Activated CD8-positive, alpha-beta memory T cell treated with anti-CD3 and anti-CD28 coated beads, Interleukin-2, amount 50 U/mL, for 1 hour (primary cell): ENCODE data around the gene AGPAT3.
"Not testable (repeated sequence)": the region's sequence is repeated elsewhere in the genome, so short reads cannot be mapped to it uniquely, and the experiment has no call there.

Experiments used
- DNase-seq: peaks from one replicate; pipeline ENCODE4 v3.0.0-alpha.2; 2020; ENCODE audit errors: extremely low read depth

The AGPAT3 gene

DNA sequence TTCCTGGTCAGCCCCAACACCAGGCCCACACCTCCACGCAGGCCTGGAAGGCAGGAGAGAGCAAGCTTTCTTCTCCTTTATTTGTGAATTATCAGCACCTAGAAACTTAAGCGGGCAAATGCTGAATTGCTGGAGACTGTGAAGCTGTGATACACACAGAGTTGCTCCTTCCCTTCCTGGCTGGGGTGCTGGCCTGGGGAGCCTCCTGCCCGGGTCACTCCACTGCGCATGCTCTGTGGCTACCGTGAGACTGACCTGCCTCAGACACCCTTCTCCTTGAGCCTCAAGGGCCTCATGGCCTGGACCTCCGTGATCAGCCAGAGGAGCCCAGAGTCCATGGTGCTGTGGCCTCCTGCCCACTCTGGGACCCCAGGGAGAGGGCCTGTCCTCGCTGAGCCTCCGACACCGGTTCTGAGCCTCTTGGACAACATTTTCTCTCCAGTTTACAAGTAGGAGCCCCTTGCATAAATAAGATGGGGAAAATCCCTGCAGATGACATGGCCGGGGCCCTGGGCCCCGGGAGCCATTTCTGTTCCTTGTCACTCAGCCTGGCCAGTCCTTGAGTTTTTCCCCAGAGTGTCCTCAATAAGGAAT is 18.0 kb downstream of the AGPAT3 start:
- no peak for DNase-seq

DNA sequence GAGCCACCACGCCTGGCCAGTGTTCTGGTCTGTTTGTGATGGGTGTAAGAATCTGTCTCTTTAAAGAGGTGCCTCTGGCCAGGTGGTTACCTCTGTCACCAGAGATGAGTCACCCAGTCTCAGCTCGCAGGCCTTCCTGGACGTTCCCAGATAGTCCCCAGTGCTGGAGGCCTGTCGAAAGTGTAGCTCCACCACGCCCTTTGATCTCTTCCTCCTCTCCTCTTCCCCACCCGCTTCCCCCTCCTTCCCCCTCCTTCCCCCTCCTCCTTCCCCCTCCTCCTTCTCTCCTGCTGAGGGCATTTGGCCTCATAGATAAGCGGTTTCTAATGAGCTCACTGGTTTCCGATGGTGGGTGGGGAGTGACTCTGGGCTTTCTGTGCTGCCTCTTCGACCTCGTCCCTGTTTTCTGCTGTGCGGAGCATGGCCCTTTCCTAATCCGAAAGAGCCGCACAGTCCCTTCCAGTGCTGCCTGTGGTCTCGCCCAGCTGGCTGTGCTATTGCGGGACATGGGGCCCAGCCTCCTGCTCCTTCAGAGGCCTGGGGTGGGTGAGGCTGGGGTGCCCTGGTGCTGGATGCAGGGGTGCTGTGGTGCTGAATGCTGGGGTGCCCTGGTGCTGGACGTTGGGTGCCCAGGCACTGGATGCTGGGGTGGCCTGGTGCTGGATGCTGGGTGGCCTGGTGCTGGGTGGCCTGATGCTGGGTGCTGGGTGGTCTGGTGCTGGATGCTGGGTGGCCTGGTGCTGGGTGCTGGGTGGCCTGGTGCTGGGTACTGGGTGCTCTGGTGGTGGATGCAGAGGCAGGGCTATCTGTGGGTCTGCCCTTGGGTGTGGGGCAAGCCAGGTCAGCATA is 19.2 kb downstream of the AGPAT3 start:
- no peak for DNase-seq

DNA sequence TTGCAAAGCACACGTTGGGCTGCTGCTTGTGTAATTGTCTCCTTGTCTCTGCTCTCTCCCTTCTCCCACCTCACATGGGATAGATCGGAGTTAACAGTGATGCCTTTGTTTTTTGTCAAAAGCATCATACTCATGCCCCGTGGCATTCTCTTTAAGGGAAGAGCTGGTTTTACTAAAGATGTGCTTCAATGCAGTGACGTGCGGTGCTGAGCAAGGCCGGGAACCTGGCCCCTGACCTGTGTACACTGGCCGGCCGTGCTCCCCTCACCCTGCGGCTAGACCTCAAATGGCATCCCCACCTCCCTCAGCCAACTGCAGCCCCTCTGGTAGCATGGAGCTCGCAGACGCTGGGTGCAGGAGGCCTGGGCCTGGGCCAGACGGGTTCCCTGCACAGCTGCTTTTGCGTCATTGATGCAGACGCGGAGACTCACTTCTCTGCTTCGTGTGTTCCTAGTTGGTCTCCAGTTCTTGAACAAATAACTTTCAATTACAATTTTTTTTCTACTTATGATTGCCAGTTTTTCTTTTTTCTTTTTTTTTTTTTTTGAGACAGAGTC is 19.9 kb downstream of the AGPAT3 start:
- no peak for DNase-seq

DNA sequence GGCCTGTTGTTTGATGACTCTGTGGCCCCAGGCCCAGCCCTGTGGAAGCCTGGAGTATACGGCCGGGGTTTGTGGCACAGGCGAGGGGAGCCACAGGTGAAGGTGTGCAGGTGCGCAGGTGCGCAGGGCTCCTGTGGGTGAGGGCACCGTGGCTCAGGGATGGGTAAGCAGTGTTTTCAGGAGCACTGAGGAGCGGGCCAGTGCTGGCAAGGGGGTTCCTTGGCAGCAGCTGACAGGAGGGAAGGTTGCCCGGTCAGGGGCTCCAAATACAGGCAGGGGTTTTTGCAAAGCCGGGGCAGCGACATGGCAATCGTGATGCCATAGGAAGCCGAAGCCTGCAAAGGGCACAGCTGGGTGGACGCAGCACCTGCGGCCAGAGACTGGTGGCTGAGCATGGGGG is 20.7 kb downstream of the AGPAT3 start:
- no peak for DNase-seq

DNA sequence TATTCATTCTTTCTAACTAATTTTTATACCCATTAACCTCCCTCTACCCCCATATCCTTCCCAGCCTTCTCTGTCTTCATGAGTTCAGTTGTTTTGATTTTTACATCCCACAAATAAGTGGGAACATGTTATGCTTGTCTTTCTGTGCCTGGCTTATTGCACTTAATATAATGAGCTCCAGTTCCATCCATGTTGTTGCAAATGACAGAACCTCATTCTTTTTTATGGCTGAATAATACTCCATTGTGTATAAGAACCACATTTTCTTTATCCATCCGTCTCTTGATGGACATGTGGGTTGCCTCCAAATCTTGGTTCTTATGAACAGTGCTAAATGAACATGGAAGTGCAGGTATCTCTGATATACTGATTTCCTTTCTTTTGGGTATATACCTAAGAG is 21.5 kb downstream of the AGPAT3 start:
- no peak for DNase-seq

DNA sequence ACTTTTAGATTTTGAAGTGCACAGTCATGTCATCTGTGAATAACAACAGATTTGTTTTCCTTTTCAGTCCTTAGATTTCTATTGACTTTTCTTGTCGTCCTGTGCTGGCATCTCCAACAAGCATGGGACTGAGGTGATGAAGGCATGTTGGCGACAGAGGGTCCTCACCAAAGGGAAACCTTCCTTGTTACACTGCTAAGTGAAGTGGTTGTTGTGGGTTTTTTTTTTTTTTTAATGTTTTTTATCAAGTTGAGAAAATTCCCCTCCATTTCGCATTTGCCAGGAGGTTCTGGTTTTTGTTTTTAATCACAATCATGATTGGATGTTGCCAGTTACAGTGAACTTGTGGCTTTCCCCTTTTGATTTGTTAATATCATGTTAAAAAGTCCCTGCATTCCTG is 24.0 kb downstream of the AGPAT3 start:
- no peak for DNase-seq

DNA sequence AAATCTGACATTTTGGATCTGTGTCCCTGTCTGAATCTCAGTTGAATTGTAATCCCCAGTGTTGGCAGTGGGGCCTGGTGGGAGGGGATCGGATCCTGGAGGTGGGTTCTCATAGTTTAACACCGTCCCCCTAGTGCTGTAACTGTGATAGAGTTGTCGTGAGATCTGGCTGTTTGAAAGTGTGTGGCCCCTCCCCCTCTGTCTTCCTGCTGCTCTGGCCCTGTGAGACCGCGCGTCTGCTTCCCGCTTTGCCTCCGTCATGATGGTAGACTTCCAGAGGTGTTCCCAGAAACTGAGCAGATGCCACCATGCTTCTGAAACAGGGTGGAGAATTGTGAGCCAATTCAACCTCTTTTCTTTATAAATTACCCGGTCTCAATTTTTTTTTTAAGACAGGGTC is 25.0 kb downstream of the AGPAT3 start:
- DNase-seq = no peak

DNA sequence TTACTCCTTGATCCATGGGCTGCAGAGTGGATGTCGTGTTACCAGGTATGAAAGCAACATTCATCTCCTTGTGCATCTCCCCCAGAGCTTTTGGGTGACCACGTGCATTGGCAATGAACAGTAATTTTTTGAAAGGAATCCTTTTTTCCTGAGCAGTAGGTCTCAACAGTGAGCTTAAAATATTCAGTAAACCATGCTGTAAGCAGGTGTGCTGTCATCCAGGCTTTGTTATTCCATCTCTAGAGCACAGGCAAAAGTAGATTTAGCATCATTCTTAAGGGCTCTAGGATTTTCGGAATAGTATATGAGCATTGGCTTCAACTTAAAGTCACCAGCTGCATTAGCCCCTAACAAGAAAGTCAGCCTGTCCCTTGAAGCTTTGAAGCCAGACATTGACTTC is 27.3 kb downstream of the AGPAT3 start:
- no peak for DNase-seq

DNA sequence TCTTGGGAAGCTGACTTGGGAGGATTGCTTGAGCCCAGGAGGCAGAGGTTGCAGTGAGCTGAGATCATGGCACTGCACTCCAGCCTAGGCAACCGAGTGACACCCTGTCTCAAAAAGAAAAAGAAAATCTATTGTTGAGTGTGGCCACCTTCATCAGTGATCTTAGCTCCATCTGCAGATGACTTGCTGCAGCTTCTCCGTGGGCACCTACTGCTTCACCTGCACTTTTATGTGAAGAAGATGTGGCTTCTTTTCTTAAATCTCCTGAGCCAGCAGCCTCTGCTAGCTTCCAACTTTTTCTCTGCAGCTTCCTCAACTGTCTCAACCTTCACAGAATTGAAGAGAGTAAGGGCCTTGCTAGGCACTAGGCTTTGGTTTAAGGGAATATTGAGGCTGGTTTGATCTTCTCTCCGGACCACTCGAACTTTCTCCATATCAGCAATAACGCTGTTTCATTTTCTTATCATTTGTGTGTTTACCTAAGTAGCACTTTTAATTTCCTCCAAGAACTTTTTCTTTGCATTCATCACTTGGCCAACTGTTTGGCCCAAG is 28.0 kb downstream of the AGPAT3 start:
- no peak for DNase-seq

DNA sequence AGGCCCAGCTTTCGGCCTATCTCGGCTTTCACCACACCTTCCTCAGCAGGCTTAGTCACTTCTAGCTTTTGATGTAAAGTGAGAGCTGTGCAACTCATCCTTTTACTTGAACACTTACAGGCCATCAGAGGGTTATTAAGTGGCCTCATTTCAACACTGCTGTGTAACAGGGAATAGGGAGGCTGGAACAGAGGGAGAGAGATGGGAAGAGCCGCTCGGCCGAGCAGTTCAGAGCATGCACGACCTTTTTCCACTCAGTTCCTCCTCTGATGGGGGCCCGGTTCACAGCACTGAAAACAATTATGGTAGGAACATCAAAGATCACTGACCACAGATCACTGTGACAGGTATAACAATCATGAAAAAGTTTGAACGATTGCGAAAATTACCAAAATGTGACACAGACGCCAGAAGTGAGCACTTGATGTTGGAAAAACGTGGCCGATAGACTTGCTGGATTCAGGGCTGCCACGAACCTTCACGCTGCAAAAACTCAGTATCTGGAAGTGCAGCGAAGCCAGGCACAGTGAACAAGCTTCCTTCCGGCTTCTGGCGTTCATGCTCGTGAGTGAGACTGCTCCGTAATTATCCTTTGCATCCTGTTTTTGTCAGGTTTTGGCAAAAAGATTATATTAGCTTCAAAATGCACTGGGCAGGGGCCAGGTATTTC is 28.6 kb downstream of the AGPAT3 start:
- DNase-seq = no peak

DNA sequence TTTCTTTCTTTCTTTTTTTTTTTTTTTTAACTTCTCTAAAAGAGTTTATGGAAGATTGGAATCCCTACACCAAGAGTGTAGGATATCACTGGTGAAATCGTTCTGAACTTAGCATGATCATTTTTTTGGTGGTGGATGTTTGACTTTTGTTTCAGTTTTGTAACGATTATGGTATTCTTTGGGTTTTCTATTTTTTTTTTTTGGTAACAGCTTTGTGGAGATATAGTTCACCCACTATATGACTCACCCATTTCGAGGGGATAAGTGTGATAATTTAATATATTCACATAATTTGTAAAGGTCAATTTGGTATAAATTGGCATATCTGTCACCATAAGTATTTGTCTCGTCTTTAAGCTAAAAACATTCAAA is 29.2 kb downstream of the AGPAT3 start:
- DNase-seq = no peak

DNA sequence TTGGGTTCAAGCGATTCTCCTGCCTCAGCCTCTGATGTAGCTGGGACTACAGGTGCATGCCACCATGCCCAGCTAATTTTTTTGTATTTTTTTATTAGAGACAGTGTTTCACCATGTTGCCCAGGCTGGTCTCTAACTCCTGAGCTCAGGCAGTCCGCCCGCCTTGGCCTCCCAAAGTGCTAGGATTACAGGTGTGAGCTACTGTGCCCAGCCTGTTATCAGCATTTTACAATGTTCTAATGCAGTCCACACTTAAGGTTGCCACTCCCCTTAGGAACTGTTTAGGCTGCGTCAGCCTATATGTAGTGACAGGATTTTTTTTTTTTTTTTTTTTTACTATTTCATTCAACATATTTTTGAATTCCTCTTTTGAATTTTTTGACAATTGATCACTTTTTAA is 30.2 kb downstream of the AGPAT3 start:
- no peak for DNase-seq

DNA sequence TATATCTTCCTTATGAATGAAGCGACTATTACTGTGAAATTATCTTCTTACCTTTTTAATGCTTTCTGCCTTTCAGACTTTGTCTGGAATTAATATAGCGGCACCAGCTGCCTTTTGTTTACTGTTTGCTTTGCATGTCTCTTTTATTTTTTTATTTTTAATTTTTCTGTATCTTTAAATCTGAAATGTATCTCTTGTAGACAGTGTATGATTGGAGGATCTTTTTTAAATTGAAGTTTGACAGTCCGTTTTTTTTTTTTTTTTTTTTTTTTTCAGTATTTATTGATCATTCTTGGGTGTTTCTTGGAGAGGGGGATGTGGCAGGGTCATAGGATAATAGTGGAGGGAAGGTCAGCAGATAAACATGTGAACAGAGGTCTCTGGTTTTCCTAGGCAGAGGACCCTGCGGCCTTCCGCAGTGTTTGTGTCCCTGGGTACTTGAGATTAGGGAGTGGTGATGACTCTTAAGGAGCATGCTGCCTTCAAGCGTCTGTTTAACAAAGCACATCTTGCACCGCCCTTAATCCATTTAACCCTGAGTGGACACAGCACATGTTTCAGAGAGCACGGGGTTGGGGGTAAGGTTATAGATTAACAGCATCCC is 31.8 kb downstream of the AGPAT3 start:
- not testable (repeated sequence) for DNase-seq

DNA sequence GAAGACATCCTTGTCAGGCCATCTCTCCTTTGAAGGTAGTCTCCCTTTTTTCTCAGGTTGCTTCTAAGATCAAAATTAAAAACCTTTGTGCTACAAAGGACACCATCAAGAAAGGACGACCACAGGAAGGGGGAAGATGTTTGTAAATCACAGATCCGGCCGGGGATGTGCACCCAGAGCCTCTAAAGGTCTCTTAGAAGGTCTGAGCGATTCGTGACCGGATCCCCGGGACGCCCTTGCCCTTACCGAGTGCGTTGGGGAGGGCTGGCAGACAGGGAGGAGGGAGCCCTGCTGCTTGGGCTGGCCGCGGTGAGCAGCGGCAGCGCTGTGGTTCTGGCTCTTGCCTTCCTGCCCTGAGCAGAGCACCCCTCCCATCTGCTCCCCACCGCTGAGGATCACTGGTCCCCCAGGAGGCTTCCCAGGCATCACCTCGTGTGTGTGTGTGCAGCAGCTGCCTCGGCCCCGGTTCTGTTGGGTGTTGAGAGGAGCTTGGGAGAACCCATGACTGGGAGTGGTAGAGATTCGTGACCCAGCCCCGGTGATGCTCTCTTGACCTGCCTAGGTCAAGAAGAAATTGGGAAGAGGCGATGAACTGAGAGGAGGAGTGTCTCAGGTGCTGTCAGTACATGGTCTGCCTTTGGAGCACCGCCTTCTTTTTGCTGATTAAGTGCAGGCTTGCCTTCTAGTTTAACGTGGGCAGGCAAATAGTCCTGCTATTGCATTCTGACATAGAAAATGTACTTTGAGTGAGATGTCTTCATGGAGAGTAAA is 34.5 kb downstream of the AGPAT3 start:
- no peak for DNase-seq

DNA sequence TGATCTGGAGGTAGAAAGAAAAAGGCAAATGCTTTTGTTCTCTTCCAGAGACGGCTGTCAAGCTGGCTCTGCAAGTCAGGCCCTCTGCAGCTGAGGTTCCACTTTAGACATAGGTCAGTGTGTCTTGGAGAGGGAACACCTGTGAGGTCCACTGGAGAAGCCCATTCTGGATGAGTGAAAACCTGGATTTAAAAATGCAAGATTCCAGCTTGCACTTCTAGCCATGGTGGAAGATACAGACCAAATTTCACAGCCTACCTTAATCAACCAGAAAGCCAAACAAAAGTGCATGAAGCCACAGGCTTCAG is 35.0 kb downstream of the AGPAT3 start:
- DNase-seq = no peak

DNA sequence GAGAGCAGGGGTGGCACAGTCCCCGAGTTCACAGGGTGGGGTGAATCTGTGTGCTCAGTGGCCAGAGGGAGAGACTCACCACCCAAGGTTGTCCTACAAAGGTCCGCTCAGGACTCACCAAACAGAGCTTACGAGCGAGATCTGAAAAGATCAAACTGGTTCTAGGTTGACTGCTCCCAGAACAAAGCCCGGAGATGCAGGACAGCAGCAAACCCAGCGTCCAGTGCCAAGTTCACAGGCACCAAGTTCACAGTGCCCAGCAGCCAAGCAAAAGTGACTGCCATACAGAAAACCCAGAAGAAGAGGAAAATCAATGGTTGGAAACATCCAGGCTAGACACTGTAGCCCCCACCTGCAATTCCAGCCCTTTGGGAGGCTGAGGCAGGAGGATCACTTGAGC is 35.7 kb downstream of the AGPAT3 start:
- no peak for DNase-seq

DNA sequence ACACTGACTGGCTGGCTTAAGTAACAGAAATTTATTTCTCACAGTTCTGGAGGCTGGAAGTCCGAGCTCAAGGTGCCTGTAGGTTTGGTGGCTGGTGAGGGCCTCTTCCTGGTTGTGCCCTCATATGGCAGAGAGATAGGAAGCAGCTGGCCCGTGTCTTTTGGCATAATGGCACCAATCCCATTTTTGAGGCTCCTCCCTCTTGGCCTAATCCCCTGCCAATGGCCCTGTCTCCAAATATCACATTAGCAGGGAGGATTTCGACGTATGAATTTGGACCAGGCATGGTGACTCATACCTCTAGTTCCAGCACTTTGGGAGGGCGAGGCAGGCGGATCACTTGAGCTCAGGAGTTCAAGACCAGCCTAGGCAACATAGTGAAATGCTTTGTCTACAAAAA is 37.4 kb downstream of the AGPAT3 start:
- DNase-seq = no peak

DNA sequence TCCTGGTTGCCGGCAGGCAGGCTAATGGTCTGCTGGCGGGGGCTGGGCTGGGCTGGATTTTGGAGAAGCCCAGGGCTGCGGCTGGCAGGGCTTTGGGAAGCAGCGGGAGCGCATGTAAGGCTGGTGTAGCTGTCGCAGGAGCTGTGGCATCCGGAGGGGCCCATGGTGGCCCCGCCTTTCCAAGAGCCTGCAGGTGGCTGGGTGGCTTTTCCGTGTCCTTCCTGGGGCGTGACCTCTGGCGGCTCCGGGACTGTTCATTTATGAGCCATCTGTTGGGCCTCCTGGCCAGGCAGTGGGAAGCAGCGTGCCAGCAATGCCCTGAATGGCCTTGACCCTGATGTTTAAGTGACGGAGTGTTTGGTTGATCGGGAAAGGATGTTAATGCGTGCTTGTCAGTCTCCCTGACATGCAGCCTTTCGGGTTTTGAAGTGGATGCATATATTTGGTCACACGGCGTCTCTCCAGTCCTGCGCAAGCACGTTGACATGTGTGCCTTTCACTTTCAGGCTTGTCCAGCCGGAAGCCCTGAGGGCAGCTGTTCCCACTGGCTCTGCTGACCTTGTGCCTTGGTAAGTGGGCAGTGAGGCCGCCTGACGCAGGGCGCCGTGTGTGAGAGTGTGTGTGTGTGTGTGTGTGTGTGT is 38.5 kb downstream of the AGPAT3 start:
- DNase-seq = no peak

DNA sequence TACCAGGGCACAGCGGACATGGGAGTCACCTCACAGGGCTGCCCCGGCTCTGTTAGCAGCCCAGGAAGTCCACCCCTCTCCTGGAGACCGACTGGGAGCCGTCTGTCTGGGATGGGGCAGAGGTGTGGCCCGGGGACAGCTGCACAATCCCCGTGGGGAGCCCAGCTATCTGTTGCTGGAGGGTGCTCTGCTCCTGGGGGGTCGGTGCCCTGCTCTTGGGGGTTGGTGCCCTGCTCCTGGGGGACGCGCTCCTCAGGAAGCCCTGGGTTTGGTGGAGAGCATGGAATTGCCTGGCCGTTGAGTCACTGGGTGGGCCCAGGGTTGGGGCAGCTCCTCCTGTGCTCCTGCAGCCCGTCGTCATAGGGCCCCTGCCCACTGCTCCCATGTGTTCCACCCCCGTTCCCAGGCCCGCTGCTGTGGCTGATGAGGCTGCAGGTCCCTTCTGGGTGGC is 39.3 kb downstream of the AGPAT3 start:
- DNase-seq = no peak

DNA sequence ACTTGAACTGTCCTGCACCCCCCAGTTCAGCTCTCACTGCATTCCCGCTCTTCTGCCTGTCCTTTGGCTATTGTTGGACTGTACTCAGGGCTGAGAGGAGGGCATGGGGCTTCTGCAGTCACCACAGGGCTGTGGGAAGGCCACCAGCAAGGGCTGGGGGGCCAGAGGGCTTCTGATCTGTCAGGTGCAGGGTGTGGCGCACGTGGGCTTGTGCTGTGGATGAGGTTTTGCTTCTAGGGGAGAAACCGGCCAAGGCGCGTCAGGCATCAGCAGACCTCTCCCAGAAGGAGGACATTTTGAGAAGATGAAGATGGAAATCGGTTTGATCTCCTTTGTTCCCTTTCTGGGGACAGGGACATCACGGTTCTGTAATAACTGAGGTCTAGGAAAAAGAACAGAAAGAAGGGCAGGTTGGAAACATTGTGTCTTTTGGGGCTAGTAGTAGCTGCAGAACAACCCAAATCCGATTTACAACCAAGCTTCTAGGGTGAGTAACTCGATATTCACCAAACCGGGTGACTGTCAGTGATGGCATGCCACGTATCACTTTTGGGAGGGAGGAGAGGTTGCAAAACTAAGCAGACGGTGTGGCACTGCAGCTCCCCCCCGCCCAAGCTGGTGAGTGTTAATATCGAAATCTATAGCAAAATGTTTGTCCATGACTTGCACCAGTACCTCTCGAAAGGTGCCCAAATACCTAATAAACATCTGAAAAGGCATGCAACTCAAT is 40.9 kb downstream of the AGPAT3 start:
- no peak for DNase-seq
